Calu3 (cell line): ENCODE data around the gene F2R. TPM values are rescaled to one million over a fixed set of nuclear protein-coding genes. Genes with fewer than 3 reads are reported as not detected.

Experiments used
- BruUV-seq: library from RNA; stranded (reverse); fragments of 400-500 nt; replicated peaks from 2 replicates; lab custom pipeline; 2021; lab: Mats Ljungman, UMichigan
- CTCF ChIA-PET: fragments of 300-600 bp; sonication (Branson Sonifier 250); formaldehyde crosslinking; loops from one replicate; lab custom pipeline; 2022; ENCODE audit warnings: antibody characterized with exemption; lab: Charles Lee
- DNase-seq: peaks from one replicate; pipeline ENCODE4 v3.0.0; 2022
- H3K27ac Mint-ChIP-seq: one replicate; pipeline ENCODE4 v1.8.0; 2022; ENCODE audit warnings: mixed read lengths; ENCODE audit not compliant: unreplicated experiment
- H3K27me3 Mint-ChIP-seq: one replicate; pipeline ENCODE4 v1.8.0; 2022; ENCODE audit warnings: mixed read lengths; ENCODE audit not compliant: unreplicated experiment
- H3K36me3 Mint-ChIP-seq: one replicate; pipeline ENCODE4 v1.8.0; 2022; ENCODE audit warnings: mild to moderate bottlenecking, moderate library complexity, mixed read lengths; ENCODE audit not compliant: insufficient read depth, unreplicated experiment
- H3K4me1 Mint-ChIP-seq: one replicate; pipeline ENCODE4 v1.8.0; 2022; ENCODE audit warnings: mild to moderate bottlenecking, low read depth, mixed read lengths; ENCODE audit not compliant: unreplicated experiment
- H3K4me3 Mint-ChIP-seq: one replicate; pipeline ENCODE4 v1.8.0; 2022; ENCODE audit warnings: mild to moderate bottlenecking, low read depth, moderate library complexity, mixed read lengths; ENCODE audit not compliant: unreplicated experiment
- H3K9me3 Mint-ChIP-seq: one replicate; pipeline ENCODE4 v1.8.0; 2022; ENCODE audit warnings: low read depth, mixed read lengths; ENCODE audit not compliant: unreplicated experiment
- CTCF ChIP-seq: fragments of 200-600 bp; IDR thresholded peaks from one replicate; pipeline ENCODE4 v1.8.0; 2022; ENCODE audit warnings: antibody characterized with exemption; ENCODE audit not compliant: unreplicated experiment
- intact Hi-C: fragments of 100-400 bp; cut with micrococcal nuclease; formaldehyde crosslinking; loops from one replicate; pipeline ENCODE4 v1.10.0; 2022; ENCODE audit not compliant: unreplicated experiment
- total RNA-seq: library from RNA; stranded (reverse); gene quantifications from 2 replicates; pipeline ENCODE4 v1.2.3, GENCODE V29; 2022

F2R gene
- total RNA-seq, 1 experiment from 2014 or later, result 14.4 TPM

GRCh38 chr5:76700571-76700970 lies 15.4 kb upstream of the F2R start:
- H3K4me3 Mint-ChIP-seq, result no peak overlapping the region
- peaks cover 19% of the 10 kb centered on the region for H3K4me1 Mint-ChIP-seq
- TF ChIP-seq CTCF, result no peak
- CTCF ChIA-PET, result interaction anchor here (0.7 kb wide), 1 partner anchor 55 kb away, joined by 3 read pairs; no protein-coding TSS in a partner anchor
- H3K36me3 Mint-ChIP-seq, result no peaks in the 10 kb centered on the region
- no peak overlapping the region for H3K27ac Mint-ChIP-seq
- no peaks in the 10 kb centered on the region for H3K9me3 Mint-ChIP-seq
- no peak for DNase-seq
- BruUV-seq, result no TSS peak
- H3K27me3 Mint-ChIP-seq, result no peaks in the 10 kb centered on the region
- intact Hi-C loops, result no loop called here

GRCh38 chr5:76701298-76701697 lies 14.6 kb upstream of the F2R start:
- DNase-seq, result no peak
- H3K4me1 Mint-ChIP-seq, result peaks cover 14% of the 10 kb centered on the region
- CTCF ChIA-PET, result no interaction called here
- BruUV-seq, result no TSS peak
- no peaks in the 10 kb centered on the region for H3K27me3 Mint-ChIP-seq
- H3K4me3 Mint-ChIP-seq, result no peak overlapping the region
- intact Hi-C loops, result no loop called here
- H3K9me3 Mint-ChIP-seq, result no peaks in the 10 kb centered on the region
- no peak overlapping the region for H3K27ac Mint-ChIP-seq
- H3K36me3 Mint-ChIP-seq, result no peaks in the 10 kb centered on the region
- TF ChIP-seq CTCF, result no peak

- CTCF ChIA-PET, result no interaction called here
- no peaks in the 10 kb centered on the region for H3K36me3 Mint-ChIP-seq
- TF ChIP-seq CTCF, result no peak
- H3K27ac Mint-ChIP-seq, result no peak overlapping the region
- peaks cover 10% of the 10 kb centered on the region for H3K27me3 Mint-ChIP-seq
- peaks cover 11% of the 10 kb centered on the region for H3K4me1 Mint-ChIP-seq
- BruUV-seq, result no TSS peak
- intact Hi-C loops, result no loop called here
- no peaks in the 10 kb centered on the region for H3K9me3 Mint-ChIP-seq
- DNase-seq, result no peak
- H3K4me3 Mint-ChIP-seq, result no peak overlapping the region
Observed at GRCh38 chr5:76703707-76704106, 12.2 kb upstream of the F2R start.

- peaks cover 11% of the 10 kb centered on the region for H3K4me1 Mint-ChIP-seq
- CTCF ChIA-PET, result no interaction called here
- no peaks in the 10 kb centered on the region for H3K9me3 Mint-ChIP-seq
- H3K27ac Mint-ChIP-seq, result no peak overlapping the region
- no peak for TF ChIP-seq CTCF
- H3K27me3 Mint-ChIP-seq, result peaks cover 15% of the 10 kb centered on the region
- DNase-seq, result no peak
- BruUV-seq, result no TSS peak
- intact Hi-C loops, result no loop called here
- no peak overlapping the region for H3K4me3 Mint-ChIP-seq
- H3K36me3 Mint-ChIP-seq, result no peaks in the 10 kb centered on the region
Observed at GRCh38 chr5:76704131-76704663, 11.7 kb upstream of the F2R start.
